Omental fat pad (tissue), 4 donors: ENCODE measurements around the gene HPN. TPM values are rescaled to one million over a fixed set of nuclear protein-coding genes. Genes with fewer than 3 reads are reported as not detected.

Experiments used
- ATAC-seq: fragments of 150-250 bp; one replicate; pipeline ENCODE4 v1.9.1; 2016; ENCODE audit warnings: mild to moderate bottlenecking, moderate library complexity; ENCODE audit not compliant: low FRiP score
- DNase-seq: peaks from one replicate; pipeline ENCODE4 v3.0.0-alpha.2; 2019; ENCODE audit warnings: low spot score
- CTCF ChIP-seq, 3 donors: fragments of 450-650 bp; IDR thresholded peaks; one replicate each; pipeline ENCODE4 v1.5.1; 2016 to 2017; ENCODE audit warnings: antibody characterized with exemption in 3 of 3, mild to moderate bottlenecking in 3 of 3, moderate library complexity in 2 of 3
- total RNA-seq, 4 donors: library from RNA; depleted of rRNA; stranded (reverse); fragments of >200 nt; gene quantifications; one replicate each; pipeline ENCODE4 v1.1.0, GENCODE V29; 2016

HPN gene
- total RNA-seq, 4 donors from 2014 or later = 0.95 to 1.4 (median 1.2) TPM

- DNase-seq (no peak), ATAC-seq (no peak)
- no peak for TF ChIP-seq CTCF (IDR thresholded peaks at IDR 0.05)
These were observed 39.7 kb downstream of the HPN start for GRCh38 chr19:35081201-35081600.

- DNase-seq = no peak
- ATAC-seq = no peak
- TF ChIP-seq CTCF (IDR thresholded peaks at IDR 0.05) = no peak
These were observed 42.4 kb downstream of the HPN start for GRCh38 chr19:35083691-35084508.

GRCh38 chr19:35084509-35084762 lies 42.9 kb downstream of the HPN start:
- TF ChIP-seq CTCF (IDR thresholded peaks at IDR 0.05) = no peak
- ATAC-seq = no peak
- no peak for DNase-seq

GRCh38 chr19:35085947-35086346 lies 44.4 kb downstream of the HPN start:
- no peak for TF ChIP-seq CTCF (IDR thresholded peaks at IDR 0.05)
- ATAC-seq (no peak), DNase-seq (no peak)

GRCh38 chr19:35086455-35086854 lies 44.9 kb downstream of the HPN start:
- no peak for TF ChIP-seq CTCF (IDR thresholded peaks at IDR 0.05)
- DNase-seq (no peak), ATAC-seq (no peak)

GRCh38 chr19:35087393-35087792 lies 45.9 kb downstream of the HPN start:
- no peak for TF ChIP-seq CTCF (IDR thresholded peaks at IDR 0.05)
- no peak for DNase-seq
- no peak for ATAC-seq

GRCh38 chr19:35088131-35088913 lies 46.8 kb downstream of the HPN start:
- TF ChIP-seq CTCF (IDR thresholded peaks at IDR 0.05) = no peak
- ATAC-seq (no peak), DNase-seq (no peak)
